ENCODE measurements around the gene ITPRIPL2. TPM values are rescaled to one million over a fixed set of nuclear protein-coding genes. Genes with fewer than 3 reads are reported as not detected.

Gene ITPRIPL2
- total RNA-seq, 1 donor from 2014 or later, result 39.2 TPM

- Mint-ChIP-seq H3K4me3 (no peak overlapping the region), H3K27me3 (ENCODE audit: low read depth) (peaks cover 14% of the 10 kb centered on the region), H3K27ac (peak overlapping the region; percentile 85), H3K36me3 (no peaks in the 10 kb centered on the region), H3K9me3 (peaks cover 7% of the 10 kb centered on the region), H3K4me1 (peaks cover 15% of the 10 kb centered on the region)
- DNase-seq (ENCODE audit: low spot score in 2 of 2, unreplicated experiment in 2 of 2), result no peak
- no peak for TF ChIP-seq CTCF (IDR thresholded peaks at IDR 0.05; ENCODE audit: unreplicated experiment)
Observed at GRCh38 chr16:19165101-19165500, 51.3 kb downstream of the ITPRIPL2 start.

- no peak overlapping the region for H3K27ac Mint-ChIP-seq
- TF ChIP-seq CTCF (IDR thresholded peaks at IDR 0.05; ENCODE audit: unreplicated experiment), result no peak
- DNase-seq (ENCODE audit: low spot score in 2 of 2, unreplicated experiment in 2 of 2), result no peak
- H3K27me3 Mint-ChIP-seq (ENCODE audit: low read depth), result peaks cover 24% of the 10 kb centered on the region
- peaks cover 15% of the 10 kb centered on the region for H3K4me1 Mint-ChIP-seq
- H3K36me3 Mint-ChIP-seq, result no peaks in the 10 kb centered on the region
- peaks cover 7% of the 10 kb centered on the region for H3K9me3 Mint-ChIP-seq
- H3K4me3 Mint-ChIP-seq, result no peak overlapping the region
Observed at GRCh38 chr16:19166500-19166899, 52.7 kb downstream of the ITPRIPL2 start.

GRCh38 chr16:19167710-19168370 is 54.1 kb downstream of the ITPRIPL2 start, which contains the start of gene SYT17:
Gene SYT17, plus strand, starts transcription at chr16:19168240. Its CDS starts 407 bp downstream, at chr16:19168647.
- Mint-ChIP-seq H3K9me3 (peaks cover 7% of the 10 kb centered on the region), H3K27ac (no peak within 1 kb of the TSS)

GRCh38 chr16:19168371-19169081 is 54.8 kb downstream of the ITPRIPL2 start:
- peak in 1 of 2 experiments; percentile 45 for DNase-seq (ENCODE audit: low spot score in 2 of 2, unreplicated experiment in 2 of 2)
- Mint-ChIP-seq H3K27me3 (ENCODE audit: low read depth) (peaks cover 33% of the 10 kb centered on the region), H3K27ac (no peak overlapping the region), H3K4me3 (peak overlapping the region; percentile 73), H3K4me1 (peaks cover 19% of the 10 kb centered on the region), H3K9me3 (peaks cover 1% of the 10 kb centered on the region), H3K36me3 (no peaks in the 10 kb centered on the region)
- no peak for TF ChIP-seq CTCF (IDR thresholded peaks at IDR 0.05; ENCODE audit: unreplicated experiment)

More at GRCh38 chr16:19167710-19168370, 54.1 kb downstream of the ITPRIPL2 start, which contains the start of gene SYT17:
- Mint-ChIP-seq H3K4me1 (peaks cover 16% of the 10 kb centered on the region), H3K36me3 (no peaks in the 10 kb centered on the region), H3K4me3 (peak within 1 kb of the TSS; percentile 73), H3K27me3 (ENCODE audit: low read depth) (peaks cover 27% of the 10 kb centered on the region)
- peak; percentile 69 for TF ChIP-seq CTCF (IDR thresholded peaks at IDR 0.05; ENCODE audit: unreplicated experiment)
- DNase-seq (ENCODE audit: low spot score in 2 of 2, unreplicated experiment in 2 of 2), result peak; percentile 61 to 80

GRCh38 chr16:19169082-19169639 is 55.4 kb downstream of the ITPRIPL2 start:
- Mint-ChIP-seq H3K27ac (no peak overlapping the region), H3K9me3 (no peaks in the 10 kb centered on the region), H3K4me1 (peaks cover 19% of the 10 kb centered on the region), H3K27me3 (ENCODE audit: low read depth) (peaks cover 37% of the 10 kb centered on the region), H3K4me3 (peak overlapping the region; percentile 61), H3K36me3 (no peaks in the 10 kb centered on the region)
- no peak for DNase-seq (ENCODE audit: low spot score in 2 of 2, unreplicated experiment in 2 of 2)
- no peak for TF ChIP-seq CTCF (IDR thresholded peaks at IDR 0.05; ENCODE audit: unreplicated experiment)
